ENCODE results near the gene WNT1.

The WNT1 gene

DNA sequence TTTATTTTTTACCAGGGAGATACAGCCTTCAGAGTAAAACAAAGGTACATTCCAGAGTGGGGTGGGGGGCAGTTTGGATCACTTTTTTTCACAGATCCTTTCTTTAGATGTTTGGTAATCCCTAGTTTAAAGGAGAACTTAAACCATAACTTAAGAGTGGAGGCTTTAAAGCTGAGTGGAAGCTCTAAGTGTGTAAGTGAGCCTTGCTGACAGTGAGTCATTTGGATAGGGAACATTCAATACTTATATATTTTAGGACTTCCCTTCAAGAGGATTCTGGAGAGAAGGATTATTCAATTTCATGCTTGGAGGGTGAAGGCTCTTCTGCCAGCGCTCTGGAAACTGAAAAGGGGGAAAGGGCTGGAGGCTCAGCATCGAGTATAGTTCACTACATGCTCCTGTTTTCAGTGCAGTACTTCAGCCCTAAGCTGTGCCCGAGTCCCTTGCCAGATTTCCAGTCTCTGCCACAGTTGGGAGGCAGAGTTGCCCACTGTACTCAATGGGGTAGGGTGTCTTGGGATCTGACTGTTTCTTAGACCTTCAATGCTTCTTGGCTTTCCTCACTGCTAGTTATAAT is 32.1 kb downstream of the WNT1 start:
- DNase-seq = no peak

DNA sequence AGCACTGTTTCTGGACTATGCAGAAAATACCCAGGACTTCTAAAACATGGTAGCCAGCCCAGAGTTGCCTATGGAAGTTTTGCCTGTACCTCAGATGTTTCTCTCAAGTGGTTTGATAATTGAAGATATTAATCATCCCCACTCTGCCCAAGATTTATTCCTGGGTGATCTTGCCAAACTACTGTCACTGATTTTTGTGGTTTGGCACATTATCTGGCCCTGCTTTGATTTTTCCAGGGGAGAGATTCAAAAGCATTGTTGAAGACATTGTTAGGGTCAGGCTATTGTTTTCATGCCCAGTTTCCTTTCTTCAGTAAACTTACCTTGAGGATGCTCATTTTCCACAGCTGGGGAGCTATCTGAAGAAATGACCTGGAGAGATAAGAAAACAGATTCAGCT is 34.6 kb downstream of the WNT1 start:
- no peak for DNase-seq

DNA sequence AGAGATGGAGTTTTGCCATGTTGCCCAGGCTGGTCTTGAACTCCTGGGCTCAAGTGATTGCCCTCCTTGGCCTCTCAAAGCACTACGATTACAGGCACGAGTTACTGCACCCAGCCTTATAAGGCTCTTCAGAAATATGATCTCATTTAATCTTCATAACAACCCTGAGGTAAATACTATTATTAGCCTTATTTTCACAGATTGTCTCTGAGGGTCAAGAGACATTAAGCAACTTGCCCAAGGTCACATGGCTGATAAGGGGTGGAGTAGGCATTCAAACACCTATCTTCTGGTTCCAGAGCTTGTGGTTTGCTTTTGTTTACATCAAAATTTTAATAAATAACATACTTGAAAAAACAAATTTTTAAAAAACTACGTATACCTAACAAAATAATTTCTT is 35.3 kb downstream of the WNT1 start:
- no peak for DNase-seq

DNA sequence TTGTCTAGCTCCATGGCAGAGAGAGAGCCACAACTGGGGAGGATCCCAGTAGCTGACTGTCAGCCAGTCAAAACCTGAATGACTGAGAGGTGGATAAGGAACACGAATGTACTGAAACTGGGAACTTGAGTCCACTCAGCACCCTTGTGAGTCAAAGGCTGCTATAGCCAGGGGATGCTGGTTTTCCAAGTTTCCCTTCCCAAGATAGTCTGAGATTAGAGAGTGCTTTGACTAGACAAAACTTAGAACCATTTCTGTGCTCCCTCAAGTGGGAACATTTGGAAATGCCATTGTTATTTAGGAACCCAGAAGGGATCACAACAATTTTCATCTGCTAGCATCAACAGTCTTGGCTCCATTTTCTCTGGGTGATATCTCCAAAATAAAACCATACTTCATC is 36.4 kb downstream of the WNT1 start:
- DNase-seq = no peak

DNA sequence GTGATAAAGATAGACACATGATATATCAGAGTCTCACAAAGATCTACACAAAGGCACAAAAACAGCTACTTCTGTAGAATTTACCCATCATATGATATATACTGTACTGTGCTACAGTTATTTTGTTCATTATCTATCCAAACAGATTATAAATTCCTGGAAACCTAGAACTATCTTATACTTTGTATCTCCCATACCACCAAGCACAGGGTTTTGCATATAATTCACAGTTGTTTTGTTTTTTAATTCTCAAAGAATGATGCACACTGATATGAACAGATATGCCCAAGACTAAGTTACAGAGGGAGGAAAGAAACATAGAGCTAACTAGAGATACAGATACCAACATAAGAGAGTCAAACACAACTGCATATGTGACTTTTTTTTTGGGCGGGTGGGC is 37.1 kb downstream of the WNT1 start:
- DNase-seq = no peak

DNA sequence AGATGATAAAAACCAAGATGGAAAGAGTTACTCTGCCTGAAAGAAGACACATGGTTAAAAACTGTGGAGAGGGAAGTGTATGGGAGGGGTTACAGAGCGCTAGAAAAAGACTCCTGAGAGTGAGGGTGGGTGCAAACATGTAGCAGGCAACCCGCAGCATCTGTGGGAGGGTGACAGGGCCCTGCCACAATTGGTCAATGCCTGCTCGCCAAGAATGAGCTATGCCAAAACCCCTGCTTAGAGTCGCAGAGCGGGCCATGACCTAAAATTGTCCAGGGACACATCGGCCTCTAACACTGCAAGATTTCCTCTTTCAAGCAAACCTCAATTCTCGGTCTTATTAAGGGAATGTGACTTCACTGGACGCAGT is 39.8 kb downstream of the WNT1 start:
- no peak for DNase-seq

DNA sequence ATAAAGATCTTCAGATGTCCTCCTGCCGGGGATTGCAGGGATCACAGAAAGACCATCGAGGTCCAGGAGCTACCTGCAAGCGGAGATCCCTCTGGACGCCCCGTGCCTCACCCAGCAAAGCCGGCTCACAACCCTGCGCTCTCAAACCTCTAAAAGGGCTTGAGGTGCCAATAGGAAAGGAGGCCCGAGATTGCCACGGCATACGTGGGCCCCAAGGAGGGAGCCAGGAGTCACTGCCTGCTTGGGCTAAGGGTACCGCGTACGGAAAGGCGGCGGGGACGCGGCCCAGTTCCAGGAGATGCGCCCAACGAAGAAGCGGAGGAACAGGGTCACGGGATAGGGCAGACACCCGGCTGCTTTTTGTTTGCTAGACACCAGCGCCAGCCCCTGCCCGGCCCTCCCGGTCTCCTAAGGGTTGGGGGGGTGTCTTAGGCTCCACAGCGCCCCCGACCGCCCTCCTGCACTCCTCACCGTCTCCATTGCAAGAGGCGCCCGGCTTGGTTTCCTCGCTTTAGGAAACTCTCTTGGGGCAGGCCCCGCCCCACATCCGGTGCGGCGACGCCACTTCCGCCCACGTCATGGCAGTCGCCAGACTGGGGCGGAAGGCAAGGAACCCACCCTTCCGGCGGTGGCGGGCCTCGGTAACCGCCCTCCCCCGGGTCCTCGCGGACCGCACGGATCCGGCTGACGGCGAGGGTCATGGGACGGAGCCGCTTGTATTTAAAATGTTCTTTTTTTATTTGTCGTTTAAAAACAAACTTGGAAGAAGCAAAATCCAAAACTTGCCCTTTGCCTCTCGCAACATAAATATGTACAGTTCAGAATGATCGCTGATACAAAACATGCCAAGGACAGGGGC is 40.4 kb downstream of the WNT1 start, which contains the start of gene PRKAG1:
TSS of gene PRKAG1 (minus strand) at position 516 of the 859 bp plus-strand sequence. CDS start at position 480, 36 bp downstream.
- peak; percentile 96 for DNase-seq

DNA sequence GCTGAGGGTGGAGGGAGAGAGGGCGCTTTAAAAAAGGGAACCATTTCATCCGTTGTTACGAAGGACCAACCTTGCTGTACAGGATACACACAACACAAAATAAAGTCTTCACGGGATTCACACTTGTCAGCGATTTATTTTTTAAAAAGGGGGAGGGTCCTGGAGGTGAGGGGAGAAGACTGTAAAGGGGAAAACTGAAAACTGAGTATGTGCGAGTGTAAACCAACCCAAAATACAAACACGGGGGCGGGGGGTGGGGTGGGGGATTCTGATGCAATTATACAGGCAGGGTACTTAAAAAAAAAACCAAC is 41.0 kb downstream of the WNT1 start:
- no peak for DNase-seq

DNA sequence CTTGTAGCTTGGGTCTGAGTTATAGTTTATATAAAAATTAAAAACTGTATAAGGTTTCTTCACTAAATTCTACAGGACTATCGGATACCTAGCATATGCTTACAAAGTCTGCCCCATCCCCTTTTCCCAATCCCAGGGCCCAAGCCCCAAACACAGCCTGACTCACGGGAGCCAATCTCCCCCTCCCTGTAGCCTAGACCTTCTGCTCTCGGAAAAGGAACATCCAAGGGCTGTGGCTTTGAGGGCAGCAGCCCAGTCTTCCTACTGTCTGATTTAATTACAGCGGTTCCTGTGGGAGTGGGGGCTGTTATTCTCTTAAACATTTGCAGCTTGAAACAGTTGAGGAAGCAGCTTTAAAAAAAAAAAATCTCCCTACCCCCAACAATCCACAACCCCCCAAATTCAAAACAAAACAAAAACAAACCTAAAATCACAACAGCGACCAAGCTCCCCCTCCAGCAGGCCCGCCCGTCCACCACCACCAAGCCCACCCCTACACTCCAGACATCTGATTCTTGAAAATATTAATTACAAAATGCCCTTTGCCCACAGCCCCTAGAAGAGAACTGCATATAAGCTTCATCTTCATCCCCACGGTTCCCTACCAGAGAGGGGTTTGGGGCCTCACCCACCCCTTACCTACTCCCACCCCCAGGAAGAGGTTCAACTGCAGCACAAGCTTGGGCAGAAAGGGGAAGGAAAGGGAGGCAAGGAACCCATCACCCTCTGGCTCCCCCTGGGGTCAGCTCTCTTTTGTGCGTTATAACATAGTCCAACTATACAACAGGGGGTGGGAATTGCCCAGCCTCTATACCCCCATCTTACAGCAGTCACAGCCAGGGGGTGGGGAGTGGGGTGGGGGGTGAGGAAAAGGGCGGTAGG is 41.6 kb downstream of the WNT1 start:
- no peak for DNase-seq

DNA sequence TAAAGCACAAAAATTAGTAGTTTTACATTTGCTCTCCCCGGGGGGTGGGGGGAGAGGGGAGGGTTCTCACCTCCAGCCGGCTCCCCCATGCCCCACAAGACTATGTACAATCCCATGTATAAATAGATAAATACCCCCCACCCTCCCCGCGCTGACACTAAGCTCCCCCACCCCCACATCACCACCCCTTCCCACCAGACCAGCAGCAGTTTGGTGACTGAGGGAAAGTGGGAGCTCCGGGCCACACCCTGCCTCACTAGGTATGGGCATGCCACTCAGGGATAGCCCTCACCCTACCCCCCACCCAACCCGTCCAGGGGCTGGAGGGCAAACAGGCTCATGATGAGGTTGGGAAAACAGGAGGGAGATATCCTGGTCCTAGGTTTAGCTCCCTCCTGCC is 42.3 kb downstream of the WNT1 start:
- no peak for DNase-seq

DNA sequence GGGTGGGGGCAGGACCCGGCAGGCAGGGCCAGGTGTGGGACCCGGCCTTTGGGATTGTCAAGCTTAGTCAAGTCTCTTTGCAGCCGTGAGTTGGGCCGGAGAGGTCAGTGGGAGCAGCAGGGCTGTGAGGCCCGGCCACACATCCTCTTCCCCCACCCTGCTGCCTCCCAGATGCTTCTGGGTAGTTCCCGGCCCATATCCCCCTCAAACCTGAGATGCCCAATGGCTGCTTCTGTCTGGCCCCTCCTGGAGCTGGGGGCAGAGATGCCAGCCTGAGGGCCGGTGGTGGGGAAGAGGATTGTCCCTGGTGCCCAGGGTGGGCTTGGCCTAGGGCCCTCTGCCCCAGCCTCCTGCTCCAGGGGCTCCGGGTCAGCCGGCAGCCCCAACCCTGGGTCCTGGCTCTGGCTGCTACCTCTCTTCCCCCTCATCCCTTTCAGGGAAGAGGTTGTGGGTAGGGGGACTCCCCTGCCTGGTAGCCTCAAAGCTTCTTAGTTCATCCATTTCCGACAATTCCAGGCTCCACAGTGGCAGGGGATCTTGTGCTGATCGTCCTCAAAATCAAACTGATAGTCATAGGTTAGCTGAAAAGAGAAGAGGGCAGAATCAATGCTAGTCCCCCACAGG is 43.3 kb downstream of the WNT1 start:
- no peak for DNase-seq

DNA sequence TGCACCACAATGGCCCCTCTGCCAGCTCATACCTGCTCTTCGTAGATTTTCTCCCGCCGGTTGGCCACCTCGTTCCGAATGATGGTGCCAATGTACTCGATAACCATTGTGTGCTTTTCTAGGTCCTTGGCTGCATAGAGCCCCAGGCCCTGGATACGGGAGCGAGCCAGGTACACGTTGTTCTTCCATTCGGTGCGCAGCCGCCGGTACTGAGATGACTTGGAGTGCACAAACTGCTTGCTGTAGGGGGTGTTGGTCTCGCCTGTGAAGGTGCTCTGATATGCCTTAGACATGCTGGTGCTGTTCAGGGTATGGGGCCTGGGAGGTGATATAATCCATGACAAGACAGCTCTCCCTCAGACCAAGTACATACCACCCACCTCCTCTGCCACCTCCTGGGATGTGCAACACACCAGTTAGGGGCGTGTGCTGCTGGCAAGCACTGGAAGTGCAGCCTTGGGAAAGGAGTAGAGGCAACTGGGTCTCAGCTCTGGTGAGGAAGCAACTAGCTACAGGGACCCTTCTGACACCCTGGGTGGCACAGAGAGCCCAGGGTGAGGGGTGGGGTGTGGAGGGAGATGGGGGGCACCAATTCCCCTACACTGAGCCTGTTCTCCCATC is 44.5 kb downstream of the WNT1 start:
- no peak for DNase-seq

DNA sequence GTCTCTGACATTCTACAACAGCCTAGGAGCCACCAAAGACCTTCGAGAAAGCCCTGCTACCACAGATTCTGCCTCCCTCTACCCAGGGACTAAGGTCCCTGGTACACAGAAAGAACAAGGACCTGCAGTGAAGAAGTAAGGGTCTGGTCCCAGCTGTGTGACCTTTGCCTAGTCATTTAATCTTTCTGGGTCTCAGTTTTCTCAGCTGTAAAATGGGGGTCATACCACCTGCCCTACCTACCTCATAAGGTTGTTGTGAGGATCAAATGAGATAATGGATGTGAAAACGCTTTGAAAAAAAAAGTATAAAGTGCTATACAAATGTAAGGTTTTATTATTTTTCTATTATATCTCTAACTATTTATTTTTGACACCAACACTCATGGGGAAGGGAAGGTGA is 45.7 kb downstream of the WNT1 start:
- no peak for DNase-seq

DNA sequence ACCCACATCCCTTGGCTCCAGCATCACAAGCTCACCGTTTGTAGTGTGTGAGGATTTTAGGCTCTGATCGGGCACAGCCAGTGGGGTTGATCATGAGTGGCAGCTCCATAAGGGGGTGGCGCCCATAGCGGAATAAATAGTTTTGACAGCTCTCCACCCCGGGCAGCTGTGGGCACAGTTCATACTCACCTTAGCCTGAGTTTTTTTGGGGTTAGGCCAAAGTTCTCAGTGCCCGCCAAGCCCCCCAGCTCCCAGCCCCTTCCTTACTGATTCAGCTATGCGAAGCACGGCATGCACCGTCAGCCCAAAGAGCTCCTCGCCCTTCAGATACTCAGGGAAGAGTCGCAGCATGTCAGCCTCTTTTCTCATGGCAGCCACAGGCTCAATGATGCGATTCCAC is 46.4 kb downstream of the WNT1 start:
- no peak for DNase-seq

DNA sequence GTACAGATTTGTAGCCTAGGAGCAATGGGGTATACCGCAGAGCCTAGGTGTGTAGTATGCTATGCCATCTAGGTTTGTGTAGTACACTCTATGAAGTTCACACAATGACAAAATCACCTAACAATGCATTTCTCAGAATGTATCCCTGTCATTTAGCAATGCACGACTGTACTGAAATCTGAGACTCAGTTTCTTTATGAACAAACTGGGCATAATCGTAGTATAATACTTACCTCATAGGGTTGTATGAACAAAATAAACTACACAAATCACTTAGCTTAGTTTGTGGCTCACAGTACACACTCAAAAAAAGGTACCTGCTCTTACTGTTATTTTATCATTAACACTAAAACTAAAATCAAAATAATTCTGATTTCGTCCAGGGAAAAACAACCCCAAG is 47.3 kb downstream of the WNT1 start:
- DNase-seq = no peak

DNA sequence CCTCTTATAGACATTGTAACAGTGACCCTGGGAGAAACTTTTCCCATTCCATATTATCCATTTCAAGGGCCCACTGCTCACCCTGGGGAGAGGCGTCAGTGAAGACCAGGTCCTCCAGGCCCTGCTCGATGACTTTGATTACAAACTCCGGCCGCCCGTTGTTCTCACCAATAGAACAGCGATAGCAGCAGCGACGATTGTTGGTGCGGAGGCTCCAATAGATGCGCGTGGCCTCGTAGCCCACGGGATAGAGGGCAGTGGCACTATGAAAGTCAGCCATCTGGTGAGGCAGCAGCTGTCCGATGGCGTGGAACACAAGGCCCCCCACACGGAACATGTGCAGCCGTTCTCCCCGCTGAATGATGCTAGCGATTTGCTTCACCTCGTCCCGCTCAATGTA is 48.0 kb downstream of the WNT1 start:
- DNase-seq = no peak

DNA sequence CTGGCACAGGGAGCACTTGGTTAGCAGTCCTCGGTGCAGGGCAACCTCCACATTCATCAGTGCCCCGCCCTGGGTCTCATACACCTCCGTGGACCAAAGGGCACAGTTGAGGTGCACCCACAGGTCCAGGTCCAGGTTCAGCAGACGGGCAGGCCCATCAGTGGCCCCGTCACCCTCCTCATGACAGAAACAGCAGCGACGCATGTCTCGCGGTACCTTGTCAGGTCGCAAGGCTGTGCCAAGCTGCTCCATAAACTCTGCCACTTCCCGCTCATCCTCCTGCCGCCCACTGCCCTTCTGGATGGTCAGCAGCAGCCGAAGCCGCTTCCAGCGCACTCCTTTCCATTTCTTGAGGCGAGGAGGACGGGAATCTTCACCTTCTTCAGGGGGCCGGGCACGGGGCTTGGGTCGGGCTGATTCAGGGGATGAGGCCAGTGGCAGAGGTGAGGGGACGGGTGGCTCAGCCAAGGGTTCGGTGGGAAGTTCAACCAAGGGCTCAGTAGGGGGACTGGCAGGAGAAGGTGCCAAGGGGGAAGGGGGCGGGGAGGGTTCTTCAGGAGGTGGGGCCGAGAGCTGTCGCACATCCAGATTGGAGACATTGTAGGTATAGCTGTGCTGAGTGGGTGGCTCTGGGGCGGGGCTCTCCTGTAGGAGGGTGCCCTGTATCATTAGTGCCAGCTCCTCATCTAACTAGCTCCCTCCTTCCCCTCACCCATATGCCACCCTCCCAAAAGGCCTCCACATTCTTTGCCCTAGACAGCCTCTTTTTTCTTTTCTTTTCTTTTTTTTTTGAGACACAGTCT is 48.8 kb downstream of the WNT1 start:
- DNase-seq = no peak

DNA sequence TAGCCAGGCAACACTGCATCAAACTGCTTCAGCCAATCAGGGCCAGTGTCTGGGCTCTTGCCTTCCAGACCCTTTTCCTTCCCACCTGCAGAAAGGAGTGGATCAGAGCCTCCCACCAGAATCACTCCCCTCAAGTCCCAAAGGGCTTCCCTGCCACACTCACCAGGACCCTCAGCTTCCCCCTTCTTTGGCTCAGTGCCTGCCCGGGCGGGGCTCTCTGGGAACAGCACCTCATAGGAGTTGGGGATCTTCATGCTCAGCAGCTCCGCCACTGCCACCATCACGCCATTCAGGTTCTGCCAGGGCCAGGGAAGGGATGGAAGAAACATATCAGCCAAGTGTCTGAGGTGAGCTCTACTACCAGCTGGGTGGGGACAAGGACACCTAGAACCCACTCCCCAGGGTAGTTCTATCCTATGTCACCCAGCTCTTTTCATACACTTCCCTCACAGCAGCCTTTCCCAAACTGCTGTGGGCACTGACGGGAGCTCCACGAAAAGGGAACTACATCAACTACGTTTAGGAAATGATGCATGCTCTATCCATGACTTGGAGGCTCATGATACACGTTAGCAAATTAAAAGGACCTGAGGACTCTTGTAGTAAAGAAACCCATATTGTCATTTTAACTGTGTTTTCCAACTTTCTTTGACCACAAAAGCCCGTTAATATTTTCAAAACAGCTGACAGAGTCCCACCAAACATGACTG is 49.9 kb downstream of the WNT1 start:
- DNase-seq = no peak

DNA sequence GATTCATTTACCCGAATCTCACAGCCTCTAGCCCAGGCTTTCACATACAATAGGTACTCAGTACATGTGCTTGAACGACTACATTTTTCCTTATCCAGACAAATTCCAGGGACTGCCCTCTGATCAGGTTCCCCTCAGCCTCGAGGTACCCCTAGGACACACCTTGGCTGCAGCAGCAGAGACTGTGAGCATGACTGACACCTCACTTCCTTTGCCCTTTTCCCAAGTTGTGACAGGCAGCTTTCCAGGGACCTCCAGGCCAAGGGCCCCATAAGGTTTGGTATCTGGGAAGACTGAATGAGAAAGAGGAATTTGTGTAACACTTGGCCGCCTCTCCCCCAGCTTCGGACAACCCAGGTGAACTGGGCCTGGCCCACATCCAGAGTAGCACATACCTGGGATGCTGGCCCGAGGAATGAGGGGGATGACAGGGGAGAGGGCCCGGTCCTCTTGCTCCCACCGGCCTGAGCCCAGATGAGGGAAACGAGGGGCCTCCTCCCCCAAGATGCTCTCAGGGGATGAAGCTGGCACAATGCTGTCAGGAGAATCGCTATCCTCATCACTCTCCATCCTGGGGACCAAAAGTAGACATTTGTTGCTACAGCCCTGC is 50.6 kb downstream of the WNT1 start:
- no peak for DNase-seq

DNA sequence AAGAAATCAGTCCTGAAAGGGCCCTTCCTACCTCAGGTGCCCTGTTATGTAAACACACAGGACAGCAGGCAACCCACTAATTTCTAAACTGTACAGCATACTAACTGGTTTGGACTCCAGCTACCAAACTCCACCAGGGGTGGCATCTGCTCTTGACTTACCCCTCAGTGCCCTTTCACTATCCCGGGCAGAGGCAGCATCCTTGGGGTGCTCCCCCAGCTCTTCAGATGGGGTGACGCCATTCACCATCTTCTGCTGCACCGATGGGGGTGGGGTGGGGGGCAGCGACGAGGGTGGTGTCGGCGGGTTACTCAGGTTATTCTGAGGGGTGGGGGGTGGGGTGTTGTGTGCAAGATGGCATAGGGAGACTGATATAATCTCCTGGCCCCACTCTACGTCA is 52.0 kb downstream of the WNT1 start:
- DNase-seq = no peak

Measured in effector CD4-positive, alpha-beta T cell (primary cell).